HepG2 (cell line): ENCODE results near the gene SH3BP2. TPM values are rescaled to one million over a fixed set of nuclear protein-coding genes. Genes with fewer than 3 reads are reported as not detected.

Source experiments
- ATF5 ChIP-seq: sonication (generic); formaldehyde crosslinking; IDR thresholded peaks from 2 replicates; pipeline ENCODE4 v1.4.0; 2020; ENCODE audit warnings: mild to moderate bottlenecking, low read depth, missing genetic modification reagents
- ATM ChIP-seq: fragments of 450-650 bp; IDR thresholded peaks from 2 replicates; pipeline ENCODE4 v1.7.1; 2017; ENCODE audit warnings: mild to moderate bottlenecking, borderline replicate concordance
- BCL3 ChIP-seq: sonication (generic); formaldehyde crosslinking; IDR thresholded peaks from 2 replicates; pipeline ENCODE4 v1.5.1; 2020; ENCODE audit warnings: mild to moderate bottlenecking, missing genetic modification reagents, moderate library complexity
- CEBPB ChIP-seq: IDR thresholded peaks from 2 replicates; pipeline ENCODE4 v1.6.1; 2011; ENCODE audit warnings: low read depth, low read length, improper control_type of control experiment, borderline replicate concordance
- FOXK2 ChIP-seq: fragments of 450-650 bp; IDR thresholded peaks from 2 replicates; pipeline ENCODE4 v1.6.1; 2016
- GLMP ChIP-seq: sonication (generic); formaldehyde crosslinking; IDR thresholded peaks from 2 replicates; pipeline ENCODE4 v1.9.0; 2021; ENCODE audit warnings: missing genetic modification reagents, mild to moderate bottlenecking, borderline replicate concordance
- HNF4A ChIP-seq: sonication (generic); formaldehyde crosslinking; IDR thresholded peaks from 2 replicates; pipeline ENCODE4 v1.4.0; 2020; ENCODE audit warnings: missing genetic modification reagents
- JARID2 ChIP-seq: sonication (generic); formaldehyde crosslinking; IDR thresholded peaks from 2 replicates; pipeline ENCODE4 v1.8.1; 2023; ENCODE audit warnings: missing genetic modification reagents, inconsistent platforms; ENCODE audit not compliant: insufficient replicate concordance
- KLF16 ChIP-seq, 2 experiments: sonication (generic) in 1 of 2; formaldehyde crosslinking in 1 of 2; IDR thresholded peaks; 2 replicates each; pipeline versions ENCODE4 v1.6.1 to v1.8.0; 2016 to 2023; ENCODE audit warnings: missing genetic modification reagents in 2 of 2, missing compliant biosample characterization in 1 of 2
- LRRFIP1 ChIP-seq: sonication (generic); formaldehyde crosslinking; conservative IDR thresholded peaks from 2 replicates; pipeline ENCODE4 v1.4.0; 2020; ENCODE audit warnings: missing genetic modification reagents
- MED13 ChIP-seq: sonication (generic); formaldehyde crosslinking; IDR thresholded peaks from 2 replicates; pipeline ENCODE4 v1.5.0; 2020; ENCODE audit warnings: missing genetic modification reagents
- MYNN ChIP-seq: sonication (generic); formaldehyde crosslinking; IDR thresholded peaks from 2 replicates; pipeline ENCODE4 v1.4.0; 2020; ENCODE audit warnings: mild to moderate bottlenecking, low read depth, missing genetic modification reagents
- NFRKB ChIP-seq: fragments of 450-650 bp; IDR thresholded peaks from 2 replicates; pipeline ENCODE4 v1.6.1; 2017
- PHB2 ChIP-seq: fragments of 450-650 bp; IDR thresholded peaks from 2 replicates; pipeline ENCODE4 v1.6.1; 2018; ENCODE audit not compliant: partially characterized antibody
- PRDM15 ChIP-seq: sonication (generic); formaldehyde crosslinking; IDR thresholded peaks from 2 replicates; pipeline ENCODE4 v1.4.0; 2020; ENCODE audit warnings: missing genetic modification reagents
- SNAI1 ChIP-seq: sonication (generic); formaldehyde crosslinking; IDR thresholded peaks from 2 replicates; pipeline ENCODE4 v1.5.0; 2020; ENCODE audit warnings: mild to moderate bottlenecking, missing genetic modification reagents, borderline replicate concordance
- SNRNP70 ChIP-seq: fragments of 200-400 bp; formaldehyde crosslinking; IDR thresholded peaks from 2 replicates; pipeline ENCODE4 v1.6.1; 2017; ENCODE audit warnings: mild to moderate bottlenecking, low read depth, low read length, moderate library complexity
- ZFP1 ChIP-seq: IDR thresholded peaks from 2 replicates; pipeline ENCODE4 v1.6.1; 2016
- ZSCAN29 ChIP-seq: sonication (generic); formaldehyde crosslinking; conservative IDR thresholded peaks from 2 replicates; pipeline ENCODE4 v1.4.0; 2020; ENCODE audit warnings: mild to moderate bottlenecking, missing genetic modification reagents
- polyA plus RNA-seq, 8 experiments: library from polyadenylated mRNA; depleted of rRNA in 3 of 8; stranded (reverse) in 7 of 8; unstranded in 1 of 8; fragments of >200 nt; fragmentation: Illumina TruSeq in 4 of 8; extraction: Trizol in 4 of 8; gene quantifications; 2 replicates each; pipeline versions ENCODE4 v1.2.1 to v1.2.3, GENCODE V29; 2011 to 2016; ENCODE audit warnings: low read depth in 4 of 8, missing spikeins in 1 of 8, mixed read lengths in 1 of 8; ENCODE audit not compliant: insufficient read depth in 1 of 8
- total RNA-seq, 5 experiments: library from RNA; depleted of rRNA; stranded (reverse); fragments of >200 nt; fragmentation: Illumina TruSeq; extraction: Trizol; gene quantifications; 2 replicates each; pipeline ENCODE4 v1.2.3, GENCODE V29; 2016; ENCODE audit warnings: low read depth in 1 of 5

Gene SH3BP2
- total and polyA plus RNA-seq, 2 of the 13 experiments (the other 11 are each of a cell fraction or from before 2014, with no cell fraction given): 16.9 to 34.5 TPM

GRCh38 chr4:2800691-2801596 lies 8.1 kb downstream of the SH3BP2 start (continued):
- TF ChIP-seq PHB2 (no peak), KLF16 (CRISPR knock-in tag; IDR thresholded peaks at IDR 0.05) (peak in 1 of 2 experiments; percentile 93; a peak in 2 of 4 replicates), SNAI1 (no peak), ZSCAN29 (CRISPR knock-in tag) (no peak), FOXK2 (no peak), MED13 (CRISPR knock-in tag) (peak; percentile 19; the same call in 1 of the 2 replicates), JARID2 (CRISPR knock-in tag) (no peak), MYNN (CRISPR knock-in tag) (no peak), CEBPB (no peak), SNRNP70 (no peak), ATM (no peak), NFRKB (no peak), GLMP (no peak), HNF4A (peak; percentile 73), PRDM15 (CRISPR knock-in tag) (peak; percentile 58; the same call in 1 of the 2 replicates), LRRFIP1 (CRISPR knock-in tag) (no peak), ATF5 (CRISPR knock-in tag) (no peak), ZFP1 (CRISPR knock-in tag) (no peak), BCL3 (CRISPR knock-in tag) (no peak; the same call in 1 of the 2 replicates)
